HG03103 (cell line): Measurements from ENCODE around the gene SRGAP1.

Experiments
- ATAC-seq: cut with Tn5 transposase; IDR thresholded peaks from one replicate; pipeline ENCODE4 v1.9.1; 2021; ENCODE audit warnings: low read depth; ENCODE audit not compliant: unreplicated experiment

SRGAP1 gene

DNA sequence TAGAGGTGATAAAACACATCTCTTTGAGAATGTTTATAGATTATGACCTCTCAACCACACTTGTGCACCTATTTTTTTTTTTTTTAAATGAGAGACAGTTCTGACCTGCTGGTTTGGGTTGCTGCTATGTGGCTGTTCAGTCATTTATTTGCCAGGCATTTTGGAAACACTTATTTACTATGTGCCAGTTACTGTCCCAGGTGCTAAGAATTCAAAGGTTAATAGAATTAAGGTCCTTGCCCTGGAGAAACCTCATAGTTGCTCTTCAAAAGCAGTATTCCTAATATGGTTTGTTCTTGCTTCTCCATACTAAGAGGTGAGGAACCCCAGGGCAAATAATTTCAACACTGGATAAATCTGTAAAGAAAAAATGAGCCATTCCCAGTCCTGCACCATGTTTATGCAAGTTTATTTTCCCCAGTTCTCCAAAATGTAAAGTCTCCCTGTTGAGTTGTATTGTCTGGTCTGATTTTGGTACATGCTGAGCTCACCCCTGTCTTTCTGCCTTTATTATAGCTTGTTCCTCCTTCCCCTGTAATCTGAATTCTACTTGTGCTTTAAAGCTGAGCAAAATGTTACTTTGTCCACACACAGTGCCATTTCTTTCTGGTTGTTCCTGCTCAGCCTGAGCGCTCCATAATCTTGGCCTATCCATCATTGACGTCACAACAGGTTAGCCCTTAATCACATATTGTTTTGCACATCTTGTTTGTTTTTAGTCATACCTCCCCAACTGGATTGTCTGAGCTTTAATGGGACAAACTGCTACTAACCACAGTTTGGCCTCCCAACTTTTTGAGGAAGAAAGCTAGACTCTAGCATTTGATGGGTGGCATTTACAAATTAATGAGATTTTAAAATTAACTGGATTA, 56.7 kb downstream of the SRGAP1 start:
- no peak for ATAC-seq

DNA sequence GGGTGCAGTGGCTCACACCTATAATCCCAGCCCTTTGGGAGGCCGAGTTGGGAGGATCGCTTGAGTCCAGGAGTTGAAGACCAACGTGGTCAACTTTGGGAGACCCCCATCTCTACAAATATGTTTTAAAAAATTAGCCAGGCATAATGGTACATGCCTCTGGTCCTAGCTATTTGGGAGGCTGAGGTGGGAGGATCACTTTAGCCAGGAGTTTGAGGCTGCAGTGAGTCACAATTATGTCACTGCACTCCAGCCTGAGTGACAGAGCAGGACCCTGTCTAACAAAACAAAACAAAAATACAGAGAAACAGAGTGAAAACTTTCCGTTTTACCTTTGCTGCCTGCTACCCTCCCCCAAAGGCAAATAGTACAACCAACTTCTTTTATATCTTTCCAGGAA, 60.2 kb downstream of the SRGAP1 start:
- ATAC-seq: no peak

DNA sequence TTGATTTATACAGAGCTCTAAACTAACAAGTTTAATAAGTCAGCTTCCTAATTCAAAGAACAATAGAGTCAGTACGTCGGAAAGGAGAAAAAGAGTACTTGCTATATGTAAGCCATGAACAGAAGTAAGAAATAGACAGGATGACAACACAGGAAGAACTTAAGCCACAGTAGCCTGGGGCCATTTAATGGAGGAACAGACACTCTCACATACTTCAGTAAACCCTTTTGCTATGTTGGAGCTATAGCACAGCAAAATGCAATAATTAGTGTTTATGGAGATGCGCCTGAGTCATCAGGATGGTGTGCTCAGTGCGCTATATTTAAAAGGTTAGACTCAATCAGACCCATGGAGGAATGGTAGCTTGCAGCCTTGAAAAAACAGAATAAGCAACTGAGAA, 61.0 kb downstream of the SRGAP1 start:
- ATAC-seq: no peak

DNA sequence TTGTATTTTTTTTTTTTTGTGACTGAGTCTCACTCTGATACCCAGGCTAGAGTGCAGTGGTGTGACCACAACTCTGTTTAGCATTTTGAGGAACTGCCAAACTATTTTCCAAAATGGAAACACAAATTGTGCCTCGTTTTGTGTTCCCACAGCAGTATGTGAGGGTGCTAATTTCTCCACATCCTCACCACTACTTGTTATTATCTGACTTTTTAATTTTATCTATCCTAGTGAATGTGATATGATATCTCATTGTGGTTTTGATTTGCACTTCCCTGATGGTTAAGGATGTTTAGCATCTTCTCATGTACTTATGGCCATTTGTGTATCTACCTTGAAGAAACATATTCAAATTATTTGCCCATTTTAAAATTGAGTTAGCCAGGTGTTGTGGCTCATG, 62.4 kb downstream of the SRGAP1 start:
- no peak for ATAC-seq

DNA sequence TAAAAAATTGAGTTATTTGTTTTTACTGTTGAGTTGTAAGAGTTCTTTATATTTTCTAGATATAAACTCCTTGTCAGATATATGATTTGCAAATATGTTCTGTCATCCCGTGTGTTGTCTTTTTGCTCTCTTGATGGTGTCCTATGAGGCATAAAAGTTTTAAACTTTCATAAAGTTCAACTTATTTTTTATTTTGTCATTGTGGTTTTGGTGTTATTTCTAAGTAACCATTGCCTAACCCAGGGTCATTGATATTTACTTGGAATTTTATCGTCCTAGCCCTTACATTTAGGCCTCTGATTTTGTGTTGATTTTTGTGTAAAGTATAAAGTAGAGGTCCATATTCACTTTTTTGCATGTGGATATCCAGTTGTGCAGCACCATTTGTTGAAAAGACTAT, 63.1 kb downstream of the SRGAP1 start:
- ATAC-seq: no peak

DNA sequence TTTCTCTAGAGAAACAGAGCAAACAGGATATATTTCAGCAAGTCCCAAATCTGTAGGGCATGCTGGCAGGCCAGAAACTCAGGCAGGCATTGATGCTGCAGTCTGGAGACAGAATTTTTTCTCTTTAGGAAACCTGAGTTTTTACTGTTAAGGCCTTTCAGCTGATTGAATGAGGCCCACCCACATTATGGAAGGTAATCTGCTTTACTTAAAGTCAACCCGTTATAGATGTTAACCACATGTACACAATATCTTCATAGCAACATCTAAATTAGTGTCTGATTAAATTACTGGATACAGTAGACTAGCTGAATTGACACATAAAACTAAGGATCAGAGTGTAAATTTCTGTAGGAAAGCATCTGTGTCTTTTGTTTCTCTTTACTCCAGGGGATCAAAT, 65.2 kb downstream of the SRGAP1 start:
- ATAC-seq: no peak

DNA sequence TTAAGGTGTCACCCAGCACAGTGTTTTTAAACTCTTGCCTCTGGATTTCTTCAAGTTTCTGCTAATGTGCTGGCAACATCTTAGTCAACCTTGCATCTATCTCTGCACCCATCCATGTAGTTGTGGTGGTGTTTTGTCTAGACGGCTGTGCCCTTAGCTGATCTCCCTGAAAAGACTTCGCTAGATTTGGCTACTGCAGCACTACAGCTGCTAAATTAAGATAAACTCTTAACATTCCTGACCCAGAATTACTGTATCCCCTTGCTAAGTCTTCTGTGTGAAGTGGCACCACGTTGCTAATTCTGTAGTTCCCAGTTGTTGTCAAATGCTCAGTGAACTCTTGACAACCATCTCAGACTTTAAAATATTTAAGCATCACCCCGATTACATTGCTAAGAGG, 66.8 kb downstream of the SRGAP1 start:
- ATAC-seq: no peak

DNA sequence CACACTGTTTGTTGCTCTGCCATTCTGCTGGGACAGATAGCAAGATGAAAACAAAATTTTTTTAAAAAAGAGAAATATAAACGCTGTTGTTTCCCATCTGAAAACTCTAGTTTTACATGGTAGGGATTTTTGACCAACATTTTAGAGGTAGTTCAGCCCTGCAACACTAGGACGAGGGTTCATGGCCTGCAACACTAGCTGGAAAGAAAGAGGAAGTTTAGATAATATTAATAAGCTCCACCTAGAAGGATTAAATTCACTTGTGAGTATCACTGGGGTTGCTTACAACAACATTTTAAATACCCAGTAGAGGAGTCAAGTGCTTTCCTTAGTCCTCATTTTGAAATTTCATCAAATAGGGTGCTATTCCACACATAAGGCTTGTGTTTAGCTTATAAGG, 68.2 kb downstream of the SRGAP1 start:
- ATAC-seq: no peak

DNA sequence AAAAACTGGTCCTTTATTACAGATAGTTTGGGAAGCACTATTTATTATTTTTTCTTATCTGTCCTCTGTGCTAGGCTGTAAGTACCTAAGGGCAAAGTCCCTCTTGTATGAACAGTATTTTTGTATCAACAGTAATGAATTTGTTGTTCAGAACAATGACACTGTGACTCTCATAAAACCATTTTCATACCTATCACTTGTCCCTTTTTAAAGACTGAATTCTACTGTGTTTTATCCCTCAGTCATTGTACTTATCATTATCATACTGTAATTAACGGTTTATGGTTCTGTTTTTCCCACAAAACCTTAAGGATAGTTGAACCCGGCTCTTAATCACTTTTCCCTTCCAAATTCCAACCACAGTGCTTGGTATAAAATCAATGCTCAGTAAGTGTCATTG, 69.4 kb downstream of the SRGAP1 start:
- no peak for ATAC-seq

DNA sequence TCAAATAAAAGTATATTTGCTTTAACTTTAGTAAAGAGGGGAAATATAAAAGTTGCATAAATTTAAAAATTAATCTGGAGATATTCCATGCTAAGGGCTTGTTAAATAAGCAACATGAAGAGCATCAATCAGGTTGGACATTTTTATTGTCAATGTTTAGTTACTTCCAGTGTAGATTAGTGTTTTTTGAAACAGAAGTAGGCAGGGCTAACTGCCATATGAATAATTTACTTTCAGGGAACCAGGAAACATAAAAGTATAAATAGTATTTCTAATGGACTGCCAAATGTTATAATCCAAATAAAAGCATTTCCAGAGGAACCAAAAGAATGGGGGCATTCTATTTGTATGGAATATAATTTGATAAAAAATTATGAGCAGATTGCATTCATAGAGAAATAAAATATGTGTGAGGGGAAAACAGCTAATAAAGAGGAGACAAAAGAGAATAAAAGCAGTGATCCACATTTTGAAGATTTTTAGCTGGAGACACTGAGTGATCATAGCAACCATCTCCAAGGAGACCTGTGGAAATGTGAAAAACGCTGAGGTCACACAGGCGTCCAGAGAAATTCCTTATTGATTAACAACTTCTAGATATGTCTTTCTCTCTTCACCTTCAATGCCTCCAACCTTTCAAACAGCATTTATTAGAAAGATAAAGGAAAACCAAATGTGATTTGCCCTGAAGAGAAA, 70.8 kb downstream of the SRGAP1 start:
- ATAC-seq: no peak

DNA sequence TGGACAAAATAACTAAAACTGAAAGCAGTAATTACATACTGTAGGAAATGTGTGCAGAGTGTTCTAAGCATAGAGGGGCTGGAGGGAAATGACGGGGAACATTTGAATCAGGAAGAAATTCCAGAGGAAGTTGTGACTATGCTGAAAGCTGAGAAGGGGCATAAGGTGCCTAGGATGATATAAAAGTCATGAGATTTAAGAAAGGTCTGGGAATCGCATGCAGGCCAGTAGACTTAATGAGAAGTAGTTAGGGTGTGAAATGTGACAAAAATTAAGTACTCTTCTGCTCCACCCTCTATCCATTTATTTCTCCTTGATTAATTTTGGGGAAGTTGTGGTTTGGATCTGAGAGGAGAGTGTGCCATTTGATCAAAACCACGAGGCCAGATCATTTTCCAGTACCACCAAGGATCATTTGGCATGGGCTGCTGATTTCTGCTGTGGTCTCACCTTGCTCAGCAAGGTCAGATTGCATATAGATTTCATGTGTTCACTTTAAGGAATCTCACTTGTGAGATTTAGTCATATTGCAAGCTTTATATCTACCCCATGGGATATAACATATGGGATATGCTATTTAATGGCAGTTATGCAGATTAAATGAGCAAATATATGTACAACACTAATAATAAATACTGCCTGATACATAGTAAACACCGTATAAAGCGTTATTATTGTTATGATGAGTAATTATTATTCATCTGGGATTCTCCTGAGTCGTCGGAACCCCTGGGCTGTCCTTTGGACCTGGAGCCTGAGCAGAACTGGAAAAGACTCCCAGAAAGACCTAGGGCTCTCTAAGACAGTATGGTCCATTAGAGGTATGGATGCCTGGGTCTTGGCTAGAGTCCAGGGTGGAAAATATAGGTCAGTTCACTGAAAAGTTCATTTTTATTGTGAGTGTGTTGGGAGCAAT, 72.3 kb downstream of the SRGAP1 start:
- no peak for ATAC-seq

DNA sequence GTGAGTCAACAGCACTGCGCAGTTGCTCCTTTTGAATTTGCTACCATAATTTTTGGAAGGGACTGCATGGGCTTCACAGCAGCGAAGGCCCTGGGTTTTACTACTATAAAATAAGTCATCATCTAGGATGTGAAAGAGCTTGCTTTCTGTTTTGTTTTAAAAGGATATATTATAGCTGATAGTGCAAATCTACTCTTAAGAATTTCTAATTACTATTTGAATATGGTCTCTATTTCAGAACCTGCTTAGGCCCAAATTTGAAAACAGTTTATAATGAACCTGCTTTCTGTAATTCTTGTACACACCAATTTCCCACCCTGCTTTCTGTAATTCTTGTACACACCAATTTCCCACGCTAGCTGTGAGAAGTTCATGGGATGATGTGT, 73.0 kb downstream of the SRGAP1 start:
- ATAC-seq: no peak

DNA sequence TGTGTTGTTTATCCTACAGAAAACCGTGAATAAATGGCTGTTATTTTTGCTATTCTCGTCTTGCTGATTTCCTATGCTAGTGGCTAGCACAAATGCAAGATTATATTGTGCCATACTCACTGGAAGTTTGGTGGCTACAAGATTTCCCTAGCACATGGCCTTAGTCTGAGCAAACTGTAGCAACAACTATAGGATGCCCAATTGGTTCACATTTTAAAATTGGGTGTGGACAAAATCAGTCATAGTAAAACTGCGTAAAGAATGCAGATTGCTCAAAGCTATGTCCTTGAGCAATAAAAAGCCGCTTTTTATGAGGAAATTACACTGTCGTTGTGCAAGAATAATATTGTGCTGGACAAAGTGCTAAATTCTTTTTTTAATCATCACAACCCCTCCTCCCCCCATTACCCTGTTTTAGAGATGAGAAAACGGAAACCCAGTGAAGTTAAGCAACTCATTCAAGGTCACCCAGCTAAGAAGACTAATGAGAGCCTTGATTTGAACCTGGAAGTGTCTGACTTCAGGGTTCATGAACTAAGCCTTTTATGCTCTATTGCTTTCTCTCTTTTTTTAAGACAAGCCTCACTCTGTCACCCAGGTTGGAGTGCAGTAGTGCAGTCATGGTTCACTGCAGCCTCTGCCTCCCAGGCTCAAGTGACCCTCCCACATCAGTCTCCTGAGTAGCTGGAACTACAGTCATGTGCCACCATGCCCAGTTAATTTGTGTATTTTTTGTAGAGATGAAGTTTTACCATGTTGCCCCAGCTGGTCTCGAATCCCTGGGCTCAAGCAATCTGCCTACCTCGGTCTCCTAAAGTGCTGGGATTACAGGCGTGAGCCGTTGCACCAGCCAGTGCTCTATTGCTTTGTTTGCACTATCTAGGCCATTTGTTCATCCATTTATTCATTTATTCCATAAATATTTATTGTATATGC, 73.6 kb downstream of the SRGAP1 start:
- peak; percentile 84 for ATAC-seq

DNA sequence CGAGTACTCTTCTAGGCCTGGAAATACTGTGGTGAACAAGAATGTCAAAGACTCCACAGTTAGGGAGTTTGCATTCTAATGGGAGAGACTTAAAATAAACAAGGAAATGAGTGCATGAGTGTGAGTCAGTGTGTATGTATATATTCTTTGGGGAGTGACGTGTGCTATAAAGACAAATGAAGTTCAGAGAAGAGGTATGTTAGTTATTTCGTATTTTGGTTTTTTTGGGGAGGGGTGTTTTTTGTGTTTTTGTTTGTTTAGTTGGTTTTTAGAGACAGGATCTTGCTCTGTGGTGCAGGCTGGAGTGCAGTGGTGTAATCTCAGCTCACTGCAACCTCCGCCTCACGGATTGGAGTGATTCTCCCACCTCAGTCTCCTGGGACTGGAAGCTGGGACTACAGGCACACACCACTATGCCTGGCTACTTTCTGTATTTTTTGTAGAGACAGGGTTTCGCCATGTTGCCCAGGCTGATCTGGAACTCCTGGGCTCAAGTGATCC, 74.3 kb downstream of the SRGAP1 start:
- ATAC-seq: no peak

DNA sequence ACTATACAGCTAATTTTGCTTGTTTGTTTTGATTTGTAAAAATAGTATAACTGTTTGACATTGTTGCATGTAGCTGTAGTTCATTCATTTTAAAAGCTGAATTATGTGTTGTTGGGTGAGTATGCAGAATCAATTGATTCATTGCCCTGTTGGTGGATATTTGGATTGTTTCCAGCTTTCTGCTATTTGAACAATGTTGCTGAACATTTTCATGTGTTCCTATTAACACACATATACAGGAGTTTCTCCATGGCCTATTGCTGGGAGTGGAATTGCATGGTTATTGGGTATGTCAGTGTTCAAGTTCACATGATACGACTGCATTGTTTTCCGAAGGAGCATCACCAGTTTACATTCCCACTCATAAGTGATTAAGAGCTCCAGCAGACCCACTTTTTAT, 75.3 kb downstream of the SRGAP1 start:
- ATAC-seq: no peak

DNA sequence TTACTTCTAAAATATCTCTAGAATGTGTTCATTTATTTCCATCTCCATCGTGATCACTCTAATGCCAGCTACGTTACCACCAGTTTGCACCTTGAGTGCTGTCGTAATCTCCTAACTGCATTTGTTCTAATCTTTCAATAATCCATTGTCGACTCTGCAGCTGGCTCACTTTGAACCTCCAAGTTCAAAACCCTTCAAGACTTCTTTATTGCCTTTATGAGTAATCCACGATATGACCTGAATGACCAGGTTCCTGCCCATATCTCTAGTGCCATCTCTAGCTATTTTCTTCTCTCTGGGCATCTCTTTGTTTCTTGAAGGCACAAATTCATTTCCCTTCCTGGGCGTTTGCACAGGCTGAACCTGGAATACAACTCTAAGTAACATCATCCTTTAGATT, 76.7 kb downstream of the SRGAP1 start:
- ATAC-seq: no peak

DNA sequence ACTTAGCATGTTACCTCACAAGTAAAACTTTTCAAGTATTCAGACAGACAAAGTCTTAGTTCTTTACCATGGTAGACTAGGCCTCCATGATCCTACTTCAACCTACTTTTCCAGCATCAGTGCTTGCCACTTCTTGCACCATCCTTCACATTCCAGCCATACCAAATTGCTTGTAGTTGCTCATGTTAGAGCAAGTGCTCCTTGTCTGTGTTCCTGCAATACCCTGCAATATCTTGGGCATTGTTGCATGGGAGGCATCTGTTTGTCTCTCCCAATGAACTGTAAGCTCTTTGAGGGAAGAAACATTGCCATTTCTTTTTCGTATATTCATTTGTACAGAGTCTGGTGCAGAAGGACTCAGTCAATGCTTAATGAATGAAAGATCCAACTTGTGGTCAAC, 78.0 kb downstream of the SRGAP1 start:
- ATAC-seq: no peak

DNA sequence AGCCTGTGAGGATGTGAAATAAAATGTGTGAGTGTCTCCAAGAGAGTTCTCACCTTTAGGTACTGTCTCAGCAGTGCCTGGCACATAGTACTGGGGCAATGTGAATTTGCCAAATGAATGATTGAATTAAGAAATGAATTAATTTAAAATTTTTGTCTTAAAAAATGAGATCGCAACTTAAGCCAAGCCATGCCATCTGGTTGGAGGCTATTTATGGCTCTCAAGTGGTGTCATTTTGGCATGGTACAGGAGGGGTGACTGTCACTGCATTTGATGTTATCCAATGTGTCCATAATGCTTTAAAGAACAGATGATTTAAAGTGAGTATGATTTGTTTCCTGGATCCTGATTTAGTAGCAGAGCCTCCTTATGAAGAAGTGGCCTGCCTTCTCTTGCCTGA, 80.3 kb downstream of the SRGAP1 start:
- ATAC-seq: no peak

DNA sequence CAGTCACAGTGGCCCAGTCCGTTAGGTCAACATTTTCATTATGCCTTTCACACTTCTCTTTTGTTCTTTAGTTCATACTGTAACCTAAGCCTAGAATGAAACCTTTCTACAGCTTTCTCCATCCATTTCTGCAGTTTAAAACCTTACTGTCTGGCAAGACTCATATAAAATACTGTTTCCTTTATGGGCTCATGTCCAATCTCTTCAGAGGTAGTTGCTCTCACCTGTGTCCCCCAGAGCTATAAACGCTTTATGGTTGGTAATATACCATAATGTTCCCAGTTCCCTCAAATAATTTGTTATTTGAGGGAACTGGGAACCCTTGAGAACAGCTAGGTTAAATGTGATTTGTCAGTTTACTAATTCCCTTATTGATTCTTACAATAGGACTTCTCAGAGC, 83.0 kb downstream of the SRGAP1 start:
- no peak for ATAC-seq

DNA sequence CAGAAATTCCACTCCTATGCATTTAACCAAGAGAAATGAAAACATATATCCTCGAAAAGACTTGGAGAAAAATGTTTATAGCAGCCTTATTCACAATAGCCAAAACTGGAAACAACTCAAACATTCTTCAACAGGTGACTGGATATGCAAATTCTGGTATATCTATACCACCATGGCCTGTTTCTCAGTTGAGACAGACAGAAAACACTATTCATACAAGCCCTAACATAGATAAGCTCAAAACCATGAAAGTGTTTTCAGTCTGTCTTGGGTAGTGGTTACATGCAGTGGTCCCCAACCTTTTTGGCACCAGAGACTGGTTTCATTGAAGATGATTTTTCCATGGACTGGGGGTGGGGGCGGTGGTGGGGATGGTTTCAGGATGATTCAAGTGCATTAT, 83.8 kb downstream of the SRGAP1 start:
- ATAC-seq: peak; percentile 67
